A549 (cell line): ENCODE results near the gene GLRA1.

Experiments
- MAFK ChIP-seq: fragments of 450-650 bp; IDR thresholded peaks from 2 replicates; pipeline ENCODE4 v1.6.1; 2014; ENCODE audit not compliant: partially characterized antibody
- POLR2A ChIP-seq: IDR thresholded peaks from 2 replicates; pipeline ENCODE4 v1.6.1; 2012; ENCODE audit warnings: mild to moderate bottlenecking, low read length

GRCh38 chr5:151773951-151774350 is 150.7 kb downstream of the GLRA1 start:
- TF ChIP-seq MAFK (no peak), POLR2A (no peak)
